GM18507 (cell line): Measurements from ENCODE around the gene CACNA2D1.
"Not testable (repeated sequence)": the region's sequence is repeated elsewhere in the genome, so short reads cannot be mapped to it uniquely, and the experiment has no call there.

Experiments used
- DNase-seq: peaks from one replicate; pipeline ENCODE4 v3.0.0; 2011; ENCODE audit warnings: low read depth; ENCODE audit not compliant: insufficient read length; ENCODE audit errors: extremely low spot score
- FAIRE-seq: peaks from 2 replicates; lab custom pipeline; 2011; peaks lifted over from hg19 to GRCh38; lab: Jason Lieb, UNC

Gene CACNA2D1

GRCh38 chr7:82156893-82157292 is 286.7 kb downstream of the CACNA2D1 start:
- FAIRE-seq (no peak), DNase-seq (no peak)

GRCh38 chr7:82156168-82156567 is 287.4 kb downstream of the CACNA2D1 start:
- FAIRE-seq (no peak), DNase-seq (no peak)

- DNase-seq: no peak
- no peak for FAIRE-seq
These were observed 288.8 kb downstream of the CACNA2D1 start for GRCh38 chr7:82154728-82155127.

GRCh38 chr7:82153776-82154175 is 289.8 kb downstream of the CACNA2D1 start:
- FAIRE-seq (no peak), DNase-seq (no peak)

GRCh38 chr7:82152858-82153257 is 290.7 kb downstream of the CACNA2D1 start:
- FAIRE-seq (no peak), DNase-seq (no peak)

GRCh38 chr7:82146491-82146890 is 297.1 kb downstream of the CACNA2D1 start:
- DNase-seq (no peak), FAIRE-seq (no peak)

- DNase-seq: no peak
- FAIRE-seq: no peak
These were observed 301.2 kb downstream of the CACNA2D1 start for GRCh38 chr7:82142263-82142864.

GRCh38 chr7:82141427-82141826 is 302.1 kb downstream of the CACNA2D1 start:
- no peak for FAIRE-seq
- DNase-seq: no peak

- FAIRE-seq, DNase-seq: not testable (repeated sequence)
These were observed 303.0 kb downstream of the CACNA2D1 start for GRCh38 chr7:82140608-82141007.

GRCh38 chr7:82131215-82131614 is 312.4 kb downstream of the CACNA2D1 start:
- FAIRE-seq (no peak), DNase-seq (no peak)

GRCh38 chr7:82129091-82129490 is 314.5 kb downstream of the CACNA2D1 start:
- DNase-seq (no peak), FAIRE-seq (no peak)

- no peak for FAIRE-seq
These were observed 315.0 kb downstream of the CACNA2D1 start for GRCh38 chr7:82128546-82128945.

GRCh38 chr7:82126576-82126975 is 317.0 kb downstream of the CACNA2D1 start:
- FAIRE-seq: no peak
- no peak for DNase-seq

More at GRCh38 chr7:82128546-82128945, 315.0 kb downstream of the CACNA2D1 start:
- no peak for DNase-seq

- DNase-seq (no peak), FAIRE-seq (no peak)
These were observed 319.1 kb downstream of the CACNA2D1 start for GRCh38 chr7:82124445-82124844.

GRCh38 chr7:82122275-82122674 is 321.3 kb downstream of the CACNA2D1 start:
- DNase-seq: no peak

GRCh38 chr7:82114237-82114636 is 329.3 kb downstream of the CACNA2D1 start:
- no peak for FAIRE-seq
- DNase-seq: no peak

More at GRCh38 chr7:82122275-82122674, 321.3 kb downstream of the CACNA2D1 start:
- FAIRE-seq: no peak

- no peak for DNase-seq
- no peak for FAIRE-seq
These were observed 333.3 kb downstream of the CACNA2D1 start for GRCh38 chr7:82110146-82110840.

GRCh38 chr7:82109288-82109687 is 334.3 kb downstream of the CACNA2D1 start:
- DNase-seq: no peak
- FAIRE-seq: no peak

GRCh38 chr7:82106201-82106600 is 337.4 kb downstream of the CACNA2D1 start:
- FAIRE-seq (no peak), DNase-seq (no peak)

GRCh38 chr7:82105463-82105862 is 338.1 kb downstream of the CACNA2D1 start:
- no peak for DNase-seq
- FAIRE-seq: no peak

- FAIRE-seq (no peak), DNase-seq (no peak)
These were observed 345.2 kb downstream of the CACNA2D1 start for GRCh38 chr7:82098414-82098813.
